Activated naive CD8-positive, alpha-beta T cell treated with anti-CD3 and anti-CD28 coated beads, Interleukin-2, amount 10 ng/mL, durations not matched to agents 7 days and 5 days (primary cell): ENCODE results near the gene ANKRD6. TPM values are rescaled to one million over a fixed set of nuclear protein-coding genes. Genes with fewer than 3 reads are reported as not detected.

ENCODE experiments used
- ATAC-seq: fragments of 150-1000 bp; cut with Tn5 transposase; one replicate; pipeline ENCODE4 v1.10.0; 2021; ENCODE audit warnings: low read depth, moderate library complexity
- POLR2A ChIA-PET: fragments of 350-600 bp; sonication (Branson Sonifier 250); formaldehyde crosslinking; loops from one replicate; lab custom pipeline; 2021; ENCODE audit warnings: antibody characterized with exemption; lab: Charles Lee
- DNase-seq: peaks from one replicate; pipeline ENCODE4 v3.0.0; 2021
- H3K27ac Mint-ChIP-seq: one replicate; pipeline ENCODE4 v1.8.0; 2022; ENCODE audit warnings: mild to moderate bottlenecking, mixed read lengths
- H3K27me3 Mint-ChIP-seq: one replicate; pipeline ENCODE4 v1.8.0; 2022; ENCODE audit warnings: mild to moderate bottlenecking, moderate library complexity, mixed read lengths
- H3K36me3 Mint-ChIP-seq: one replicate; pipeline ENCODE4 v1.8.0; 2021; ENCODE audit warnings: mild to moderate bottlenecking, mixed read lengths
- H3K4me1 Mint-ChIP-seq: one replicate; pipeline ENCODE4 v1.8.0; 2021; ENCODE audit warnings: mixed read lengths
- H3K4me3 Mint-ChIP-seq: one replicate; pipeline ENCODE4 v1.8.0; 2022; ENCODE audit warnings: mild to moderate bottlenecking, moderate library complexity, mixed read lengths
- H3K9me3 Mint-ChIP-seq: one replicate; pipeline ENCODE4 v1.8.0; 2021; ENCODE audit warnings: mixed read lengths
- total RNA-seq, 2 experiments: library from RNA; stranded (reverse); gene quantifications; one replicate each; pipeline ENCODE4 v1.2.3, GENCODE V29; 2021

ANKRD6 gene
- total RNA-seq, 2 experiments from 2014 or later: 14.7 to 18.9 TPM

DNA sequence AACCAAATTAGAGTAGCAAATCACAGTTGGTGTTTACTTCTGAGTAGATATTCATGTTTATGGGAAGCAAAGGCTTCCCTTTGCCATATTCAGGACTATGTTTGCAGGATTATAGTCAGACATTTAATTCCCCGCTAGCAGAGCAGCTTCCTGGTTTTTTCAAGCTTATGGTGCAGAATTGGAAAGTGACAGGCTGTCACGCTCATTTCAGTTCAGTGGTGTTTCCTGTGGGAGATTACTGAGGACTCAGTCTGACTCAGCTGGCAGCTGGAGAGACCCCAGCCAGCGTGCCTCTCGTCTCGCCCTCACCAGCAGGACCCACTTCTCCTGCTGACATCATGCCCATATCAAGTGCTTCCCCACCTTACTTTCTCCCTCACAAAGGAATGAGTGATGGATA lies 120.5 kb downstream of the ANKRD6 start:
- no peak overlapping the region for H3K27ac Mint-ChIP-seq

DNA sequence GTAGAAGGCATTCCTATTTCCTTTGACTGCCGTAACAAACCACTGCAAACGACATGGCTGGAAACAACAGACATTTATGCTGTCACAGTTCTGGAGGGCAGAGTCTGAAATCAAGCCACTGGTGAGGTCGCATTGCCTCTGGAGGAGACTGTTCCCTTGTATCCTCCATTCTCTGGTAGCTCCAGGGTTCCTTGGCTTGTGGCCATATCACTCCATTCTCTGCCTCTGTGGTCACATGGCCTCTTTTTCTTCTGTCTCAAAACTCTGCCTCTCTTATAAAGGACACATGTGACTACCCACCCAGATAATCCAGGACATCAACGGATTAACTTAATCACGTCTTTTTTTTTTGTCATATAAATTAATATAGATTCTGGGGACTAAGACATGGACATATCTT lies 121.2 kb downstream of the ANKRD6 start:
- Mint-ChIP-seq H3K9me3 (peaks cover 3% of the 10 kb centered on the region), H3K27ac (no peak overlapping the region), H3K4me3 (no peak overlapping the region), H3K27me3 (peaks cover 16% of the 10 kb centered on the region), H3K36me3 (no peaks in the 10 kb centered on the region), H3K4me1 (no peaks in the 10 kb centered on the region)
- POLR2A ChIA-PET: no interaction called here
- ATAC-seq: no peak
- no peak for DNase-seq

More for the DNA sequence above, 120.5 kb downstream of the ANKRD6 start:
- Mint-ChIP-seq H3K9me3 (peaks cover 3% of the 10 kb centered on the region), H3K4me3 (no peak overlapping the region), H3K36me3 (no peaks in the 10 kb centered on the region), H3K27me3 (peaks cover 15% of the 10 kb centered on the region), H3K4me1 (no peaks in the 10 kb centered on the region)
- DNase-seq (no peak), ATAC-seq (no peak)
- POLR2A ChIA-PET: no interaction called here

GRCh38 chr6:89555031-89555430 lies 122.1 kb downstream of the ANKRD6 start:
- Mint-ChIP-seq H3K4me1 (no peaks in the 10 kb centered on the region), H3K4me3 (no peak overlapping the region), H3K27me3 (peaks cover 16% of the 10 kb centered on the region), H3K27ac (no peak overlapping the region), H3K36me3 (no peaks in the 10 kb centered on the region), H3K9me3 (peaks cover 3% of the 10 kb centered on the region)
- ATAC-seq: no peak
- no peak for DNase-seq
- POLR2A ChIA-PET: no interaction called here

DNA sequence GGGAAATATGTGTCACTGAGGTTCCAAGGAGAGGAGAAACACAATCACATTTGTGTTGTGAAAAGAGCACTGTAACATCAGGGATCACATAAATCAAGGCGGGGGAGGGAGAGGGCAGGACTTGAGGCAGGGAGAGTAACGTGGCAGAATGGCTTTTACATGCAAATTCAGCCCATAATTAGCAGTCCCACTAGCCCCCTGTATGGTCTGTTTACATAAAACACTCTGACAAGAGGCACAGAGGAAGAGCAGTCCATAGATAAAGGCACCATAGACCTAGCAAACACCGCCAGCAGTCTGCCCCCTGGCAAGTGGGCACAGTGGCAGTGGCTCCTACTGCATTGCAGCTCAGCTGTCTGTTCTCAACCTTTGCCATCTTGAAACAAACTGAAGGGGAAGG lies 122.9 kb downstream of the ANKRD6 start:
- no peak overlapping the region for H3K27ac Mint-ChIP-seq
- no peak for DNase-seq
- H3K36me3 Mint-ChIP-seq: no peaks in the 10 kb centered on the region
- H3K4me3 Mint-ChIP-seq: no peak overlapping the region
- peaks cover 16% of the 10 kb centered on the region for H3K27me3 Mint-ChIP-seq
- no peak for ATAC-seq
- H3K9me3 Mint-ChIP-seq: peaks cover 3% of the 10 kb centered on the region
- no peaks in the 10 kb centered on the region for H3K4me1 Mint-ChIP-seq
- POLR2A ChIA-PET: no interaction called here

DNA sequence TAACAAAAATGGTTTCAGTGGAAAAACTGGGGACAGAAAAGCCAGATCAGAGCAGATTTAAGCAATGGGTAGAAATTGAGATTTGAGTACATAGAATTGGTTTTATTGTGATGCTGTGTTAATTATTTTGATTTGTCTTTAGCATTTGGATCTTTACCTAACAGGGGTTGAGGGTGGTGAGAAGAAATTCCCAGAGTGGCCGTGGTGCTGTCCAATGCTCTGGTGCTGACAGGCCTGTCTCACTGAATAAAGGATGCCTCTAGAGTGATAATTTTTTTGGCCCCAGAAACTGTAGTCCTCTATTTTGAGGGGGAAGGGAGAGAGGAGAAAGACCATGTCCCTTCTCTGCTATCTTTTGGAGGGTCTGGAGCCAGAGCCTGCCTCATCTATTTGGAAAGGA lies 126.5 kb downstream of the ANKRD6 start:
- no peaks in the 10 kb centered on the region for H3K4me1 Mint-ChIP-seq
- no peaks in the 10 kb centered on the region for H3K36me3 Mint-ChIP-seq
- DNase-seq (no peak), ATAC-seq (no peak)
- H3K27me3 Mint-ChIP-seq: peaks cover 14% of the 10 kb centered on the region
- H3K4me3 Mint-ChIP-seq: no peak overlapping the region
- H3K9me3 Mint-ChIP-seq: peaks cover 3% of the 10 kb centered on the region
- no peak overlapping the region for H3K27ac Mint-ChIP-seq
- POLR2A ChIA-PET: no interaction called here

DNA sequence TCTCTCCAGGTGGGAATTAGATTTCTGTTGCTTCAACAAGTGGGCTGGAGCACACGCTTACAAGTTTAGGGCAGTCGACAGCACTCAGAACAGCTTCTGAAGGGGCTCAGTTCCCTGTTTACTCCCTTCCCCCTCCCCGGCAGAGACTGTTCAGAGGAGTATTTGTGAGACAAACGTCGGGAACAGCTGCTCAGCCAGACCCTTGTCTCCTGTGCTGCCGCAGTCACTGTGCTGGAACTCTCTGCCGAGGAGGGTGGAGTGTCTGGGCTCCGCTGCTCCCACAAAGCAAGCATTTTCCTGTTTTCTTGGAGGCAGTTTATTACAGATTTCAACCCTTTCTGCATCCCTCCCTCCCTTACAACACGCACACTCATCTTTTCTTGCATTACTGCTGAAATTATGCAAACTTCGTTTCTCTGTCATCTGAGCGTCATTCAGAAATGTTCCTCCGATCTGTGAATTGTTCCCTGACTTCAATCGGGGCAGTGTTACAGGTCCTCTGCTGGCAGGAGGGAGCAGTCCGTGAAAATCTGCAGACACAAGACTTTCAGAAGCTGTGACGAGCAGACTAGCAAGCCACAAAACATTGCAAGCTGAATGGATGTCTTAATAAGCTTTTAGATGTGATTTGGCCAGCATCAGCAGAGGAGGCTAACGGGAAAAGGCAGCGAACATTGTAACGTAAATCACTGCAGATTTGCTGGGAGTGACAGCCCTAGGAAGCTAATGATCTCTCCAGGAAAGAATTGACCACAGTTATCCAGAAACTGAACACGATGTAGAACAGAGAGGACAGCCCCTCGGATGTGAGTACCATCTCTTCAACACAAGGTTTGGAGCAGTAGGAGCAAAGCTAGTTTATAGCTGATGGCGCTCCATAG lies 129.4 kb downstream of the ANKRD6 start:
- POLR2A ChIA-PET: no interaction called here
- DNase-seq: no peak
- no peaks in the 10 kb centered on the region for H3K4me1 Mint-ChIP-seq
- no peaks in the 10 kb centered on the region for H3K9me3 Mint-ChIP-seq
- no peak overlapping the region for H3K27ac Mint-ChIP-seq
- H3K27me3 Mint-ChIP-seq: peaks cover 3% of the 10 kb centered on the region
- no peak overlapping the region for H3K4me3 Mint-ChIP-seq
- ATAC-seq: no peak
- no peaks in the 10 kb centered on the region for H3K36me3 Mint-ChIP-seq

GRCh38 chr6:89563866-89564265 lies 130.9 kb downstream of the ANKRD6 start:
- Mint-ChIP-seq H3K4me3 (no peak overlapping the region), H3K4me1 (no peaks in the 10 kb centered on the region), H3K27me3 (no peaks in the 10 kb centered on the region), H3K9me3 (no peaks in the 10 kb centered on the region), H3K36me3 (no peaks in the 10 kb centered on the region), H3K27ac (no peak overlapping the region)
- ATAC-seq: no peak
- POLR2A ChIA-PET: no interaction called here
- DNase-seq: no peak

DNA sequence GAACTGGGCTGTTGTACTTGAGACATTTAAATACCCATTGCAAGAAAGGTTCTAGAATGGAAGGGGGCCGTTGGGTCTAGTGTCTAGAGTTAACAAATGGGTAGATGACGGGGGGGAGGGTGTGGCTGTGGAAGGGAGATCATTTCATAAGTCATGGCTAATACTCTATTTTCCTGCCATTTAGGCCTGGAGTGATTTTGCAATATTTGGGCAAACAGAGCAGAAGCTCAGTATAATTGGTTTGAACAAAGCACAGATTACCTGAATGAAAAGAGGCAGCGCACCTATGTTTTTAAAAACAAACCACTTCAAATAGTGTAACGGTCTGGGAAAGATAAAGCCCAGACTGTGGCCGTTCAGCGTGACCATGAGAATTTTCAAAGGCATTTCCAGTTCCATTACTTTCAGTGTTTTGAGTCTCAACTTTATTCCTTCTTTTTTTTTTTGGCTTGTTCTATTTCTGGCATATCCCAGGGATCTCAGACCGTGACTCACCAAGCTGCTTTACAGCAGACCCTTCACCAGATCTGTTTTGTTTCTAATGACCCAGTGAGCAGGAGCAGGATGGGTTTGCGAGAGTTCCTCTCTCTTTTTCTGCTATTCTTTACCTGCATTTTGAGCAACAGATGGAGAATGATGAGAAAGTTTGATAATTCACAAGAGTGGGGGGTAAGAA lies 131.9 kb downstream of the ANKRD6 start:
- Mint-ChIP-seq H3K4me1 (no peaks in the 10 kb centered on the region), H3K9me3 (no peaks in the 10 kb centered on the region), H3K36me3 (no peaks in the 10 kb centered on the region), H3K27ac (no peak overlapping the region), H3K27me3 (no peaks in the 10 kb centered on the region), H3K4me3 (no peak overlapping the region)
- POLR2A ChIA-PET: no interaction called here
- DNase-seq (no peak), ATAC-seq (no peak)

- DNase-seq (no peak), ATAC-seq (no peak)
- Mint-ChIP-seq H3K4me1 (peaks cover 2% of the 10 kb centered on the region), H3K36me3 (peaks cover 2% of the 10 kb centered on the region), H3K4me3 (no peak overlapping the region), H3K27ac (no peak overlapping the region), H3K27me3 (no peaks in the 10 kb centered on the region), H3K9me3 (no peaks in the 10 kb centered on the region)
- POLR2A ChIA-PET: no interaction called here
Measured at GRCh38 chr6:89566008-89566800, 133.3 kb downstream of the ANKRD6 start.

DNA sequence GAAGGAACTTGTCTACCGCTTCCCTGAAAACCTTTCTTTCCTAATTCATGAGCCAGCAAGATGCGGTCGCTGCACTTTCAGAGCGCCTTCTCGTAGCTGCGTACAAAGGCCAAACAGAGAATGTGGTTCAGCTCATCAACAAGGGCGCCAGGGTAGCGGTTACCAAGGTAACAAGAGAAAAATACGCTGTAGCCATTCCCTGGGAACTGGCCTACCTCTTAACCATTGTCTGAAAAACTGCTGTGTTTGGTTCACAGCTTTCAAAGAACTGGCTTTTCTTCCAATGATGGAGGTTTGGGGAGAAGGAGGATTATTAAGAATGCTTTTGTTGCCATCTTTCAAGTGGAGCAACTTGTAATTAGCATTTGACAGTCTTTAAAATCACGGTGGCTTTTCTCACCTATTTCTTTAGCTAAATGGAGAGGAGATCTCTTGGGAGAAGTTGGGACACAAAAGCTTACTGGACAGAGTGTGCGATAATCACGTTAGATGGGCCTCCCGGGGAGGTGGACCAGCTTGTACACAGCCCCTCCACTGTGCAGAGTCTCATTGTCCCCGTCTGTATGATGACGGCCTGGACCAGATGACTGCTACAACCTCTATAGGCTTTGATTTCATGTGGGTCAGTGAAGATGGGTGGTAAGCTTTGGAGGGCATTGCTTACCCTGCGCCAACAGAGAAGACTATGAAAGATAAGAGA lies 134.1 kb downstream of the ANKRD6 start:
- no peak for DNase-seq
- no peak overlapping the region for H3K27ac Mint-ChIP-seq
- H3K4me3 Mint-ChIP-seq: no peak overlapping the region

DNA sequence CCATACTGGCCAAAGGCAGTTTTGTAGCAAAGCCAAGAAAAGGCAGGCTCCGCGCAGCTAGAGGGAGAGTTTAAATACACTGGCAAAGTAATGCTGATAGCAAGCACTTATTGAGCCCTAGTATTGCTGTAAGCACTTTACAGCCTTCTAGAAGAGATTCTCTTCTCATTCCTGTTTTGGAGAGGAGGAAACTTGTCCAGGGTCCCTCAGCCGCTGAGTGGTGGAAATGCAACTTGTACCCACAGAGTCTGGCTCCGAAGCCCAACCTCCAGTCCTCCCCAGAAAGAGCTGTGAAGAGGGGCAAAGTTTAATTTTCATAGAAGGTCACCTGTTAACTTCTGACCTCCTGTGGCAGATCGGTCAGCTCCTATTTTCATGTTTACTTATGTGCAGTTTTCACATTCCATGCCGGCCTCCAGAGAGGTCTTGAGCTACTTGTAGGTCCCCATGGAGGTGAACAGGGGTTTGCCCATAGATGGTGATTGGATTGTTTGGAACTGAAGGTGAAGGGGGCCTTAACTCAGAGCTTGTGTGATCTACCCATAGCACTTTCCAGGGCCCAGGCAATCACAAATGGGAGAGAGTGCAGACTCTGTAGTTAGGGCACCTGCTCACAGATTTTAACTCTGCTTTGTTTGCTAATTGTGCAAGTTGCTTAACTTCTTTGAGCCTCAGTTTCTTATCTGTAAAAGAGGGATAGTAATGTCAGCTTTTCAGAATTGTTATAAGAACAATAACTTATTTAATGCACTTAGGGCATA lies 134.9 kb downstream of the ANKRD6 start:
- Mint-ChIP-seq H3K9me3 (no peaks in the 10 kb centered on the region), H3K4me3 (no peak overlapping the region), H3K4me1 (peaks cover 2% of the 10 kb centered on the region), H3K27me3 (no peaks in the 10 kb centered on the region), H3K36me3 (peaks cover 2% of the 10 kb centered on the region), H3K27ac (no peak overlapping the region)
- POLR2A ChIA-PET: no interaction called here
- DNase-seq: no peak
- no peak for ATAC-seq

More for the DNA sequence above, 134.1 kb downstream of the ANKRD6 start:
- peaks cover 2% of the 10 kb centered on the region for H3K36me3 Mint-ChIP-seq
- no peaks in the 10 kb centered on the region for H3K9me3 Mint-ChIP-seq
- ATAC-seq: no peak
- peaks cover 2% of the 10 kb centered on the region for H3K4me1 Mint-ChIP-seq
- POLR2A ChIA-PET: no interaction called here
- H3K27me3 Mint-ChIP-seq: no peaks in the 10 kb centered on the region

GRCh38 chr6:89574910-89575561 lies 142.1 kb downstream of the ANKRD6 start:
- Mint-ChIP-seq H3K27me3 (peaks cover 6% of the 10 kb centered on the region), H3K36me3 (peaks cover 8% of the 10 kb centered on the region), H3K27ac (peak overlapping the region; percentile 31), H3K9me3 (no peaks in the 10 kb centered on the region), H3K4me1 (peaks cover 26% of the 10 kb centered on the region), H3K4me3 (peak overlapping the region; percentile 14)
- DNase-seq (no peak), ATAC-seq (peak; percentile 54)
- POLR2A ChIA-PET: no interaction called here
